GM18858 (cell line): ENCODE results near the gene ATP1A1.
A peak's percentile ranks its signal among the peaks of the same experiment; 100 is the strongest.

ENCODE experiments used
- ATAC-seq: cut with Tn5 transposase; IDR thresholded peaks from one replicate; pipeline ENCODE4 v1.9.1; 2021; ENCODE audit not compliant: unreplicated experiment

ATP1A1 gene

GRCh38 chr1:116412480-116412798, 39.4 kb downstream of the ATP1A1 start:
- ATAC-seq = no peak

DNA sequence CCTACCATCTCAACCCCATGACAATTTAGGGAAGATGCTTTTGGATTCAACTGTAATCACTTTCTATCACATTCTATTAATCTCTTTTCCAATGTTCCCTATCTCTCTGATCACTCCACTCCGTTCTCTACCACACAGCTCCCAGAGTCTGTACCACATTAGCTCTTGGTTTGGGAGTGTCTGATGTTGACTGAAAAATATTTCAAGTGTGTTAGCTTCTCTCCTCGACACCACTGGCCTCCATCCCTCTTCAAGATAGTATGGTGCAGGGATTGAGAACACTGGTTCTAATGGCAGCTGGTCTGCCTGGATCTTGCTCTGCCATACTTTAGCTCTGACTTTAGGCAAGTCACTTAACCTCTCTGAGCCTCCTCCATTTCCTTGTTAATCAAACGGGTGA, 39.9 kb downstream of the ATP1A1 start:
- no peak for ATAC-seq

DNA sequence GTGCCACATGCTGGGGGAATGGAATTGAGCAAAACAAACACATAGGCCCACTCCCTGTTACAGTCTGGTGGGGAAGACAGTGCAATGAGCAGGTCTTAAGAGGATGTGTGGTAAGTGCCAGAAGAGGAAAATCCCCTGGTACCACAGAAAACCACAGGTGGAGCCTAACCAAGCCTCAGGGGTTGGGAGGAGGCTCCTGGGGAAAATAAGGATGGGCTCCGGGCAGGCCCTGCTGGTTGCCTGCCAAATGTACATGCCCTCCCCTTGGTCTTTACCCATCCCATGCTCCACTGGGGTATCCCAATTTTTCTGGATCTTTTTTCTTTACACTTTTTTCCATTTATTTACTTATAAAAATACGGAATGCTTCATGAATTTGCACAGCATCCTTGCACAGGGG, 40.4 kb downstream of the ATP1A1 start:
- no peak for ATAC-seq

- ATAC-seq = no peak
Measured at GRCh38 chr1:116414364-116414763, 41.3 kb downstream of the ATP1A1 start.

DNA sequence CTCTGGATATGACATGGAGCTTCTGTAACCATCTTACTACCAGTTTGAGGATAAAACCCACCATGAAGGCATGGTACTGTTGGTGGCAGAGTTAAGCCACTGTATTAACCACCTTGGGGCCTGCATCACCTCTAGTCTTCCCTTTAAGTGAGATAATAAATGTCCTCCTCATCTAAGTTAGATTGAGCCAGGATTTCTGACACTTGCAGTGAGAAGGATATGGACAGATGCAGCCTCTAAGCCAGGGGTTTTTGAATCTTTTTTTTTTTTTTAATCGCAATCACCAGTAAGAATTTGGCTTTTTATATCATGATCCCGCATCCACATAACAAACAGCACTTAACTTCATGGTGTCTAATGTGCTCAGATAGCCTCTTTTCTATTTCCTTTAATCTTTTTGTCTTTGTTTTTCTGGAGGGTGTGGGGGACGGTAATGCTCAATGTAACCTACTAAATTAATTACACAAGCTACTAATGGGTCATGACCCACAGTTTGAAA, 42.2 kb downstream of the ATP1A1 start:
- no peak for ATAC-seq

DNA sequence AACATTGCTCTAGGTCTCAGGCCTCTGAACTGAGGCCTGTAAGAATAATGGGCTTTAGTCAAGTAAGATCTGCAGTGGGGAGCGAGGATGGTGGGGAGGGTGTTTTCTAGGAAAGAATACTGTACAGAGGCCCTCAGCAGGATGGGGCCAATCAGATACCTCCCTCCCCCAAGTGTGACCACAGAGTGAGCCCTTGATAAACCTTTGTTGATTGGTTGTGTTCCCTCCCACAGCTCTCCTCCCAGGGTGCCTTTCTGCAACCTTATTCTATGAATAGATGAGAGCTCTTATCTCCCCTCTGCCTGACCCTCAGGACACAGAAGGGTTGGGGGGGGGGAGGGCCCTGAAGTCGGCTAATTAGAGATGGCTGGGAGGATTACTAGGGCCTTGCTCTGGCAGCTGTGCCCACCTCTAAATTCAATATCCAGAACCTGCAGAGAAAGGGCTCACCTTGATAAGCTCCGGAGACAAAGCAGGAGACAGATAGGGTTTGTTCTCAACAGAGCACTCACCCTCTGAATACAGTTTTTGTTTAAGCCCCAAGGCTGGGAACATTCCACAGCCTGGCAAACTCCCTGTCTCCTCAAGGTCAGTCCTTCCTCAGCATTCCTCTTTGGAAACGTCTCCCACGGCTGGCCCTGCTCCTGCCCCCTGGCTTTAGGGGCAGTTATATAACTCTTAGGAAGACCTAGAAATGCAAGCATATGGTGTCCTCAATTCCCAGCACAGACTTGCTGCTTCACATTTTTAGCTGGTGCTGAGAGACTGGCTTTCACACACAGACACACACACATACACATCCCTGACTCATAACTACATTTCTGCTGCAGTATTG, 42.9 kb downstream of the ATP1A1 start:
- ATAC-seq = no peak

DNA sequence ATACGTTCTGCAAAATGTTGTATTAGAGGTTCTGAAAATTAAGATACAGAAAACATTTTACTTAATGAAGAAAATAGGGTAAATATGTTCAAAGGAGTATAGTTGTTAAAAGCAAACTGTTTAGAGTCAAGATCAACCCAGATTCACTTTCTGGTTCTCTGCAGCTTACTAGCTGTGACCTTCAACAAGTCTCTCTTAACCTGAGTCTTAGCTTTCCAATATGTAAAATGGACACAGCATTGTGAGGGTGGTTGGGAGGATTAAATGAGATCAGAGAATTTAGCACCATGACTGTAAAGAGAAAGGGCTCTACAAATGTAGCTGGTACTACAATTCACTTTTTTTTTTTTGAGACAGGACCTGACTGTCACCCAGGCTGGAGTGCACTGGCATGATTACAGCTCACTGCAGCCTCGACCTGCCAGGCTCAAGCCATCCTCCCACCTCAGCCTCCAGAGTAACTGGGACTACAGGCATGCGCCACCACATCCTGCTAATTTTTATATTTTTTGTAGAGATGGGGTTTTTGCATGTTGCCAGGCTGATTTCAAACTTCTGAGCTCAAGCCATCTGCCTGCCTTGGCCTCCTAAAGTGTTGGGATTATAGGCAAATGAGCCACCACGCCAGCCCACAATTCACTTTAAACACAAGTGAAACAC, 43.9 kb downstream of the ATP1A1 start:
- ATAC-seq = no peak

DNA sequence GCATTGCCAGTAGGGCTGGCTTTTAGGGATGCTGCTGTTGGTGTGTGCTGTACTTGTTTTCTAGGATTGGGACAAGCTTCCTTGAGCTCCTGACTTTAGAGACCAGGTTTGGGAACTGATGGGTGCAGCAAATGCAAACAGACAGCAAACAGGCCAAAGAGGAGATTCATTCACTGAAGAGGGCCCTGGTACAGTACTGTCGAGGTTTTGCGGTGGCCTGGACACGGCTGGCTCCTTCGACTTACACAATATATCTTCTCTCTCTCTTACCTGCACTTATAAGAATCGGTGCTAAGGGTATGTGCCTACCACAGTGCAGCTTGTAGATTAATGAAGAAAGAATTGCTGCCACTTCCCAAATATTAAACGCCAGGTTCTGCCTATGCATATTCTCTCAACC, 44.6 kb downstream of the ATP1A1 start:
- ATAC-seq = no peak

- ATAC-seq = peak; percentile 79
Measured at GRCh38 chr1:116418091-116418830, 45.2 kb downstream of the ATP1A1 start.

DNA sequence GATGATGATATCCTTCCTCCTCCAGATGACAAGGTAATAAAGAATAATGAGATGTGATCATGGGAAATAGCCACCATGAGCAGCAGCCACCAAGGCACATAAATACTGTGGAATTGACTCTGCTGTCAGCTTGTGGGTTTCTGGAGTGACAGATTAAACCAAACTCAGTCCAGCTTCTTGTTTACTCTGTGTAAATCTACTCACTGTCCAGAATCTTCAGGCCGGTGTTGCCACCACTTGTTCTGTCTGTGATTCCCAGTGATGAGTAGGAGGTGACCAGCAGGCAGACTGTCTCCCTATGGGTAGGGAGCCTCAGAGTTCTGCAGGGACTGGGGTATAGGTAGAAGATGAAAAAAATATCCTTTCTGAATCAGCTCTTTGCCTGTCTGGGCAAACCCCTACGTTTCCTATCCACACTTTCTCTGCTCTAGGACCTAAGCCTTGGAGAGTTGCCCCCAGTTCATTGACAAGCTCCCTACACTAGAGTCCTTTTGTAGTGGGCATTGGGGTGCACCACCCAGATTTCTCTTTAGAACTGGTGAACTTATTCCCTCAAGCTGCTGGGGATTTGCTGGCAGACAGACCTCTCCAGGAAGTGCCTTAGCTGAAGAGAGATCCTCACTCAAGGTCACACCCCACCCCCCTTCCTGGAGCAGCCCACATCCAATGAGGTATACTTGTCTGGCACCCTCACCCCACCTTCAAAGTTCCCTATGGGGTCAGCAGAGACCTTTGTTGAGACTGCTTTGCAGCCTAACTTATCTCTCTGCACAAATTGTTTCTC, 47.6 kb downstream of the ATP1A1 start:
- no peak for ATAC-seq

DNA sequence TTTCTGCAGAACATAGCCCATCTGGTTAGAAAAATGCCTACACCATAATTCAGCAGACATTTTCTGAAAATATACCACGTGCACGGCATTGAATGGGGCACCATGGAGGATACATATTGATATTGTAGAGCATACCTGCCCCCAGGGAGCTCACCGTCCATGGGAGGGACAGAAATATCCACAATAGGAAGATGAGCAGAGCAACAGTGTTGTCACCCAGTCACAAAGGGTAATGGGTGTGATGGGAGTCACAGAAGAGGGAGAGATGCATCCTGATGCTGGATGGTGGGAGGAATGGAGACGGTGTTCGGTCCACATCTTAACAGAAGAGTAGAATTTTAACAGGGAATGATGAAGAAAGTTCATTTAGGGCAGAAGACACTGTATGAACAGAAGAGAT, 51.4 kb downstream of the ATP1A1 start:
- ATAC-seq = no peak

GRCh38 chr1:116424863-116425262, 51.8 kb downstream of the ATP1A1 start:
- no peak for ATAC-seq

DNA sequence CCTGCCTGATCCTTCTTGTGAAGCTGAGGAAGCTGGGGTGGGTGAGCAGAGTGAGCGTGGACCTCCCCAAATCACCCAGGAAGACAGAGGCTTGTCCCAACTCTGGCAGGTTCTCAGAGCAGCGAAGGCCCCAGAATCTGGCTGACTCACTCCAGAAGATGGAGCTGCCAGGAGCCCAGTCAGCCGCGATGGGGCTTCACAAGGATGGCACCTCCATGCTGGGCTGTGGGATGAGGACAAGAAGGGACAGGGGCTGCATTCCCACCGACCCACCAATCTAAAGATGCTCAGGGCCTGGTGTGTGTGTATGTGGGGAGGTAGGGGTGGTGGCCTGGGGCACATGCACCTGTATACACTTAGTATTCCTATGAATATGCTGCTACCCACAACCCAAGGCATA, 52.9 kb downstream of the ATP1A1 start:
- no peak for ATAC-seq

GRCh38 chr1:116426401-116426800, 53.4 kb downstream of the ATP1A1 start:
- no peak for ATAC-seq

DNA sequence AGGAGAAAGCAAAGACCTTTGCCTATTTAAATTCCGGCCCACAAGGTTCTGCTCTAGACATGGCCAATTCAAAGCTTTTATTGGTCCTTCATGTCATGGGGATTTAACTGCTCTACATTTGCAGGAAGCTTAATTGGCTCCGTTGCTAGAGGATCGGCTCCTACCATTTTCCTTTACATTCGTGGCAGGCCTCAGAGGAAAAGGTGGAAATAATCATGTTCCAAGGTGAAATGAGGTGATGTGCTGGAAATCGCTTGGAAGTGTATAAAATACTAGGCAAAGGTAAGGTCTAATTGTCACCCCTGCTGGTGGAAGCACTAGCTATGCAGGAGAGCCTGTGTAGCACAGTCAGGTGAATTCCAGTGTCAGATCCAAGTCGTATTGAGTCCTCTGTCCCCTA, 55.5 kb downstream of the ATP1A1 start:
- ATAC-seq = no peak

- no peak for ATAC-seq
Measured at GRCh38 chr1:116429821-116430374, 56.9 kb downstream of the ATP1A1 start.

GRCh38 chr1:116431870-116432500, 58.9 kb downstream of the ATP1A1 start:
- no peak for ATAC-seq

DNA sequence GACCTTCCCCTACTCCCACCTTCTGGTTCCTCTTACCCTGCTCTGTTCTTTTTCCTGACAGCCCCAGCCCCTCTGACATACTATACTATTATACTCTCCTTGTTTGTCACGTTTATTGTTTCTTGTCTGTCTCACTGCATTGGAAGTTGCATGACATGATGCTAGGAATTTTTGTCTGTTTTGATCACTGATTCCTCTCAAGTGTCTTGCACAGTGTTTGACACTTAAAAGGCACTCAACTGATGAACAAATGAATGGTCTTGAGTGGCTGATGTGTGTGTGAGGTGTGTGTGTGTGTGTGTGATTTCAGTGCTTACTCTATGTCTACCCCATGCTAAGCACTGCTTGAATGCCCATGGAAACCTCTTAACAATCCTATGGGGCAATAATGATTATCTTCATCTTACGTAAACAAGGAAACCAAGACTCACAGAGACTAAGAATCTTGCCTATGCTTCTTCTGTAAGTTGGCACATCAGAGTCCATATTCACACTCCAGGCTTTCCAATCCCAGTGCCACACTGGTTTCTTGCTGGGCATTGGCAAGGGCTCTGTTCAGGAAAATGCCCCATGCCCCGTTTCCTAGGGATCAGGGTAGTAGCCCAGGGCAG, 59.7 kb downstream of the ATP1A1 start:
- ATAC-seq = no peak

GRCh38 chr1:116433275-116434257, 60.5 kb downstream of the ATP1A1 start:
- ATAC-seq = no peak
